Stimulated activated CD8-positive, alpha-beta memory T cell treated with anti-CD3 and anti-CD28 coated beads, Interleukin-7, amount 100 ng/mL, for 1 hour (primary cell): ENCODE data around the gene CCR3.
A peak's percentile ranks its signal among the peaks of the same experiment; 100 is the strongest.

ENCODE experiments used
- DNase-seq, 2 donors: peaks; one replicate each; pipeline ENCODE4 v3.0.0-alpha.2; 2020; ENCODE audit warnings: low read depth in 2 of 2

CCR3 gene

GRCh38 chr3:46272028-46272451 lies 29.8 kb downstream of the CCR3 start:
- no peak for DNase-seq

GRCh38 chr3:46276497-46277099 lies 34.3 kb downstream of the CCR3 start:
- peak; percentile 59 to 63 for DNase-seq

- no peak for DNase-seq
Measured at GRCh38 chr3:46277476-46277875, 35.2 kb downstream of the CCR3 start.

GRCh38 chr3:46278816-46279672 lies 36.8 kb downstream of the CCR3 start:
- no peak for DNase-seq

- peak in 1 of 2 donors; percentile 17 for DNase-seq
Measured at GRCh38 chr3:46280105-46280797, 38.0 kb downstream of the CCR3 start.

GRCh38 chr3:46281551-46281950 lies 39.3 kb downstream of the CCR3 start:
- no peak for DNase-seq

GRCh38 chr3:46282041-46282440 lies 39.8 kb downstream of the CCR3 start:
- no peak for DNase-seq

- DNase-seq = no peak
Measured at GRCh38 chr3:46282696-46283095, 40.4 kb downstream of the CCR3 start.

GRCh38 chr3:46283881-46284450 lies 41.7 kb downstream of the CCR3 start:
- no peak for DNase-seq

GRCh38 chr3:46284981-46285683 lies 42.9 kb downstream of the CCR3 start:
- peak in 1 of 2 donors; percentile 20 for DNase-seq

- no peak for DNase-seq
Measured at GRCh38 chr3:46285931-46286619, 43.8 kb downstream of the CCR3 start.

GRCh38 chr3:46286947-46287565 lies 44.8 kb downstream of the CCR3 start:
- no peak for DNase-seq

- DNase-seq = no peak
Measured at GRCh38 chr3:46289551-46289950, 47.3 kb downstream of the CCR3 start.

GRCh38 chr3:46289966-46290365 lies 47.7 kb downstream of the CCR3 start:
- DNase-seq = no peak

- DNase-seq = no peak
Measured at GRCh38 chr3:46291046-46291445, 48.8 kb downstream of the CCR3 start.

GRCh38 chr3:46293035-46293724 lies 50.9 kb downstream of the CCR3 start:
- DNase-seq = no peak

- DNase-seq = no peak
Measured at GRCh38 chr3:46293991-46294833, 52.0 kb downstream of the CCR3 start.

GRCh38 chr3:46296826-46297225 lies 54.6 kb downstream of the CCR3 start:
- DNase-seq = no peak
